Gastrocnemius medialis (tissue), 4 donors: ENCODE results near the gene SYNM. TPM values are rescaled to one million over a fixed set of nuclear protein-coding genes. Genes with fewer than 3 reads are reported as not detected.

Experiments
- ATAC-seq, 2 donors: fragments of 150-250 bp; one replicate each; pipeline ENCODE4 v1.9.1; 2016
- DNase-seq, 2 donors: peaks; one replicate each; pipeline ENCODE4 v3.0.0-alpha.2; 2019
- H3K27ac ChIP-seq, 4 donors: fragments of 200-600 bp; sonication (generic); 1 replicate in 1 of 4; 2 replicates in 3 of 4; pipeline ENCODE4 v1.5.1; 2016 to 2018; ENCODE audit warnings: mild to moderate bottlenecking in 2 of 4, moderate library complexity in 1 of 4
- H3K27me3 ChIP-seq, 3 donors: fragments of 200-600 bp; sonication (generic) in 2 of 3; 1 replicate in 1 of 3; 2 replicates in 2 of 3; pipeline versions ENCODE4 v1.5.1 to v1.6.0; 2016 to 2019; ENCODE audit warnings: mild to moderate bottlenecking in 1 of 3, moderate library complexity in 1 of 3
- H3K36me3 ChIP-seq, 2 donors: fragments of 200-600 bp; sonication (generic) in 1 of 2; one replicate each; pipeline ENCODE4 v1.5.1; 2017 to 2018
- H3K4me1 ChIP-seq, 2 donors: fragments of 200-600 bp; sonication (generic) in 1 of 2; one replicate each; pipeline ENCODE4 v1.5.1; 2016 to 2017; ENCODE audit warnings: mild to moderate bottlenecking in 2 of 2
- H3K4me3 ChIP-seq, 4 donors: fragments of 200-600 bp; sonication (generic) in 3 of 4; 1 replicate in 1 of 4; 2 replicates in 3 of 4; pipeline ENCODE4 v1.5.1; 2016 to 2019; ENCODE audit warnings: mild to moderate bottlenecking in 2 of 4
- H3K9me3 ChIP-seq, 3 donors: fragments of 200-600 bp; sonication (generic) in 2 of 3; 1 replicate in 1 of 3; 2 replicates in 2 of 3; pipeline ENCODE4 v1.5.1; 2016 to 2019
- POLR2A ChIP-seq, 2 donors: fragments of 450-650 bp; IDR thresholded peaks; one replicate each; pipeline ENCODE4 v1.6.1; 2017; ENCODE audit warnings: antibody characterized with exemption in 2 of 2, mild to moderate bottlenecking in 2 of 2, moderate library complexity in 2 of 2
- in situ Hi-C, 4 donors: fragments of 200-750 bp; cut with MboI; loops; one replicate each; pipeline versions ENCODE4 v1.15.0 to v1.8.0; 2017; ENCODE audit warnings: low sequenced_read_pairs in 4 of 4
- intact Hi-C: fragments of 100-400 bp; cut with DNase I; formaldehyde crosslinking; loops from one replicate; pipeline ENCODE4 v1.15.1; 2023; ENCODE audit warnings: low total_unique reads
- total RNA-seq, 4 donors: library from RNA; depleted of rRNA; stranded (reverse); fragments of >200 nt; gene quantifications; one replicate each; pipeline versions ENCODE4 v1.1.0 to v1.2.3, GENCODE V29; 2016
- TF ChIP-seq, protein P1 (sequence below), 5 experiments: fragments of 450-650 bp in 3 of 5; fragments of 200-600 bp in 2 of 5; sonication (generic) in 2 of 5; IDR thresholded peaks in 4 of 5; conservative IDR thresholded peaks in 1 of 5; 1 replicate in 4 of 5; 2 replicates in 1 of 5; pipeline ENCODE4 v1.5.1; 2016 to 2019; ENCODE audit warnings: antibody characterized with exemption in 5 of 5, mild to moderate bottlenecking in 3 of 5, moderate library complexity in 3 of 5

Gene SYNM
- total RNA-seq, 4 donors from 2014 or later = 200 to 308 (median 266) TPM

DNA sequence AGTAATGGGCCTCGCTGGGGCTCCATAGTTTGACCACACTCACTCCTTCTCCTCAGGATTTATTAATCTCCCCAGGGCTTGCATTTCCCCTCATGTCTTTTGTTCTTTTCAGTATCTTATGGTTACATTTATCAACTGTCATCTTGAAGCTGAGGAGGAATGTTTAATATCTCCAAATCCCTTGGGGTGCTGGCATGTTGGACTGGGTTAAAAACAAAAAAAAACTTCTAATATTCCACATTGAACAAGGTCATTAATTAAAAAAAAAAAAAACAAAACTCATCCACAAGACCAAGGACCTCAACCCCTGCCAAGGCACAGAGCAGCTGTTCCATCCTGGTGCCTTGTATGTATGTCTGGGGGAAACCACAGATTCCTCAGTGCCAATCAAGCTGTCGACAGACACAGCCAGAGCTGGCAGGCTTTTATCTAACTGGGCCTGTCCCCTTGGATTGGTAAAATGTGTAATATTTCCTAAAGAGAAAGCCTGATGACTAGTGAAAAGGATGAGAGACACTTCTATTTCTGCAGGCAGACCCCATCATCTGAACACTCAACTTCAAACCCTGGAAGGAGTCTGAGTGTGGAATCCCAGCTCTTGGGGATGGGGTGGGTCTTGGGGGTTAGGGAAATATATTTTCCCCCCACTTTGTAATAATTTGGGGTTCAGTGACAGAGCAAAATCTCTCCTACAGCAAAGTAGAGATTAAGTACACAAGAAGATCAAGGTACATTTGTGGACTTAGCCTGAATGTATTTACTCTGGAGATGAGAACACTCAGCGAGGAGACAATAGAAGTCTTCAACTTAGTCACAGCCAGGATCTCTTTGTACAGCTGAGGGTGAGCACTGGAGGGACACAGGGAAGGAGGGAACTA is 75.4 kb downstream of the SYNM start:
- Histone ChIP-seq H3K36me3 (no peaks in the 10 kb centered on the region), H3K4me3 (no peak overlapping the region), H3K9me3 (no peaks in the 10 kb centered on the region), H3K4me1 (peaks cover 58 to 61% of the 10 kb centered on the region in 2 donors), H3K27ac (peak overlapping the region; percentile 82 to 90 (median 86)), H3K27me3 (no peaks in the 10 kb centered on the region)
- ATAC-seq = no peak
- in situ Hi-C loops (no loop called here), intact Hi-C loops (loop anchor here (2.0 kb wide), 3 partner anchors 32 to 76 kb away; partner anchors contain the start of genes LRRC28 and SYNM)
- DNase-seq = no peak
- no peak for TF ChIP-seq POLR2A (IDR thresholded peaks at IDR 0.05)
- TF ChIP-seq, protein P1, sequence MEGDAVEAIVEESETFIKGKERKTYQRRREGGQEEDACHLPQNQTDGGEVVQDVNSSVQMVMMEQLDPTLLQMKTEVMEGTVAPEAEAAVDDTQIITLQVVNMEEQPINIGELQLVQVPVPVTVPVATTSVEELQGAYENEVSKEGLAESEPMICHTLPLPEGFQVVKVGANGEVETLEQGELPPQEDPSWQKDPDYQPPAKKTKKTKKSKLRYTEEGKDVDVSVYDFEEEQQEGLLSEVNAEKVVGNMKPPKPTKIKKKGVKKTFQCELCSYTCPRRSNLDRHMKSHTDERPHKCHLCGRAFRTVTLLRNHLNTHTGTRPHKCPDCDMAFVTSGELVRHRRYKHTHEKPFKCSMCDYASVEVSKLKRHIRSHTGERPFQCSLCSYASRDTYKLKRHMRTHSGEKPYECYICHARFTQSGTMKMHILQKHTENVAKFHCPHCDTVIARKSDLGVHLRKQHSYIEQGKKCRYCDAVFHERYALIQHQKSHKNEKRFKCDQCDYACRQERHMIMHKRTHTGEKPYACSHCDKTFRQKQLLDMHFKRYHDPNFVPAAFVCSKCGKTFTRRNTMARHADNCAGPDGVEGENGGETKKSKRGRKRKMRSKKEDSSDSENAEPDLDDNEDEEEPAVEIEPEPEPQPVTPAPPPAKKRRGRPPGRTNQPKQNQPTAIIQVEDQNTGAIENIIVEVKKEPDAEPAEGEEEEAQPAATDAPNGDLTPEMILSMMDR (IDR thresholded peaks at IDR 0.05 in 4 of 5, conservative IDR thresholded peaks at IDR 0.05 in 1 of 5) = no peak

DNA sequence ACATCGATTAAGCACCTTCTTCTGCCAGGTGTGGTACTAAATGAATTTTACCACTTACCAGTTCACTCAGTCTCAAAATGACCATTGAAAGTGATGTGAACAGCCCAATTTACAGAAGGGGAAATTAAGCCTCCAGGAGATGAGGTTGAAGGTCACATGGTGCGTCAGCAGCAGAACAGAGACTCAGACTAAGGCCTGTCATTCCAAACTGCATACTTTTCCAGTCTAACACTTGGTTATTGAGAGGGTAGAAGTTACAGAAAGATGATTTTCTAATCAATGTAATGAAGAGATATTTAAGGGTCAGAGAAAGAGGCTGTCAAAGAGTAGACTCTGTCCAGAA is 76.1 kb downstream of the SYNM start:
- peak overlapping the region; percentile 82 to 90 (median 86) for H3K27ac ChIP-seq
- no peaks in the 10 kb centered on the region for H3K9me3 ChIP-seq
- ATAC-seq (no peak), DNase-seq (no peak)
- intact Hi-C loops = loop anchor here (1.0 to 2.0 kb wide), 5 partner anchors 14 to 81 kb away; partner anchors contain the start of genes LRRC28 and SYNM
- H3K4me3 ChIP-seq = no peak overlapping the region
- no peaks in the 10 kb centered on the region for H3K36me3 ChIP-seq
- no peaks in the 10 kb centered on the region for H3K27me3 ChIP-seq
- peaks cover 52 to 55% of the 10 kb centered on the region in 2 donors for H3K4me1 ChIP-seq
- TF ChIP-seq, protein P1 (IDR thresholded peaks at IDR 0.05 in 4 of 5, conservative IDR thresholded peaks at IDR 0.05 in 1 of 5) = no peak
- no peak for TF ChIP-seq POLR2A (IDR thresholded peaks at IDR 0.05)
- in situ Hi-C loops = no loop called here

DNA sequence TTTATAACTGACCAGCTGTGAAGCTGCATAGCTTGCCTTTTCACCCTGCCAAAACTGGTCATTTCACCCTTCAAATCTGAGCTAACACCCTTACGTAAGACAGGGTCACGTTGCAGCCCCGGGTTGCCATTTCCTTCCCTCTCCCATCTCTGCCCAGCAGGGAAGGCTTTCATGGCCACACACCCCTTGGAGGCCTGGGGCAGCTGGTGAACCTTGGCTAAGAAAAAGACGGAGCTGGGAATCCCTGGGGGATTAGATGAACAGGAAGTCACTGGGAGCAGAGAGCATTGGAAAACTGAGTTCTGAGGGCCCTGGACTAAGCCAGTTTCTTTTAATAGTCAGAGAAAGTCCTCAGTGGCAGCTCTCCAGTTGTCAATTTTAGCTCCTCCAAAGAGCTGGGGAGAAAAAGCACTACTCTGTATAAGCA is 76.7 kb downstream of the SYNM start:
- in situ Hi-C loops (no loop called here), intact Hi-C loops (loop anchor here (1.0 to 2.0 kb wide), 5 partner anchors 14 to 81 kb away; partner anchors contain the start of genes LRRC28 and SYNM)
- H3K4me1 ChIP-seq = peaks cover 46 to 48% of the 10 kb centered on the region in 2 donors
- no peaks in the 10 kb centered on the region for H3K9me3 ChIP-seq
- H3K36me3 ChIP-seq = no peaks in the 10 kb centered on the region
- ATAC-seq (peak; percentile 86 to 95), DNase-seq (peak; percentile 71 to 94)
- no peak overlapping the region for H3K4me3 ChIP-seq
- H3K27ac ChIP-seq = peak overlapping the region; percentile 82 to 90 (median 86)
- H3K27me3 ChIP-seq = no peaks in the 10 kb centered on the region
- peak in 1 of 2 donors; percentile 5 for TF ChIP-seq POLR2A (IDR thresholded peaks at IDR 0.05)
- TF ChIP-seq, protein P1 (IDR thresholded peaks at IDR 0.05 in 4 of 5, conservative IDR thresholded peaks at IDR 0.05 in 1 of 5) = no peak

DNA sequence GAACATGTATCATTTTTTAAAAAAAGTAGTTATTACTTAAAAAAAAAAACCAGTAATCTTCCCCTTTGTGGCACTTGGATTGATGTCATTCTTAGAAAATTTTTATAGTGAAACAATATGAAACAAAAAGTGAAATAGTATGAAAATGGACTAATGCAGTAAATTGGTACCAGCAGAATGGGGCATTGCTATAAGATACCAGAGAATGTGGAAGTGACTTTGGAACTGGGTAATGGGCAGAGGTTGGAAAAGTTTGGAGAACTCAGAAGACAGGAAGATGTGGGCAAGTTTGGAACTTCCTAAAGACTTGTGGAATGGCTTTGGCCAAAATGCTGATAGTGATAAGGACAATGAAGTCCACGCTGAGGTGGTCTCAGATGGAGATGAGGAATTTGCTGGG is 77.9 kb downstream of the SYNM start:
- TF ChIP-seq, protein P1 (IDR thresholded peaks at IDR 0.05 in 4 of 5, conservative IDR thresholded peaks at IDR 0.05 in 1 of 5) = no peak
- TF ChIP-seq POLR2A (IDR thresholded peaks at IDR 0.05) = no peak
- intact Hi-C loops = no loop called here

More for the DNA sequence above, 77.9 kb downstream of the SYNM start:
- ATAC-seq = no peak
- Histone ChIP-seq H3K27me3 (no peaks in the 10 kb centered on the region), H3K9me3 (no peaks in the 10 kb centered on the region), H3K36me3 (no peaks in the 10 kb centered on the region), H3K4me3 (no peak overlapping the region), H3K27ac (peak overlapping the region; percentile 82 to 90 (median 86)), H3K4me1 (peaks cover 35 to 38% of the 10 kb centered on the region in 2 donors)
- DNase-seq = no peak
- in situ Hi-C loops = no loop called here

Other genes starting within 250 kb of the SYNM start
- gene PGPEP1L, start 97.3 kb upstream of the SYNM start, total RNA-seq = 1 to 10 TPM; 2.9 to 7.1 (median 3.5) TPM
- 1 to 10 TPM; 5.6 to 9.9 (median 7.7) TPM for gene TTC23, start 144.5 kb downstream of the SYNM start, total RNA-seq
- gene LRRC28, start 146.4 kb downstream of the SYNM start, total RNA-seq = 10 to 100 TPM; 22.0 to 48.5 (median 36.9) TPM